KMS-11 (cell line): ENCODE measurements around the gene DRGX.

Experiments used
- H2AFZ ChIP-seq: fragments of 200-600 bp; sonication (generic); 2 replicates; pipeline ENCODE4 v1.6.1; 2016; ENCODE audit warnings: antibody characterized with exemption, mixed run types, low read depth
- H3K27ac ChIP-seq: fragments of 200-600 bp; sonication (generic); 2 replicates; pipeline ENCODE4 v1.6.1; 2016; ENCODE audit warnings: mild to moderate bottlenecking, mixed run types
- H3K27me3 ChIP-seq: fragments of 200-600 bp; sonication (generic); 2 replicates; pipeline ENCODE4 v1.6.1; 2017; ENCODE audit warnings: mild to moderate bottlenecking, low read depth, mixed run types, moderate library complexity; ENCODE audit not compliant: insufficient read depth
- H3K36me3 ChIP-seq: fragments of 200-600 bp; sonication (generic); 2 replicates; pipeline ENCODE4 v1.6.1; 2017; ENCODE audit warnings: mild to moderate bottlenecking, mixed run types; ENCODE audit not compliant: insufficient read depth
- H3K4me1 ChIP-seq: fragments of 200-600 bp; sonication (generic); 2 replicates; pipeline ENCODE4 v1.6.1; 2016; ENCODE audit warnings: mild to moderate bottlenecking, low read depth, mixed run types; ENCODE audit not compliant: poor library complexity, severe bottlenecking
- H3K4me2 ChIP-seq: fragments of 200-600 bp; sonication (generic); 2 replicates; pipeline ENCODE4 v1.7.0; 2016; ENCODE audit warnings: mild to moderate bottlenecking, mixed run types
- H3K4me3 ChIP-seq: fragments of 200-600 bp; sonication (generic); IDR thresholded peaks from 2 replicates; pipeline ENCODE4 v1.6.1; 2017; ENCODE audit warnings: low read depth, low read length, mixed read lengths; ENCODE audit not compliant: insufficient read depth
- H3K79me2 ChIP-seq: fragments of 200-600 bp; sonication (generic); 2 replicates; pipeline ENCODE4 v1.6.1; 2016; ENCODE audit warnings: low read depth, mixed run types; ENCODE audit not compliant: insufficient read depth
- H3K9ac ChIP-seq: fragments of 200-600 bp; sonication (generic); 2 replicates; pipeline ENCODE4 v1.6.1; 2016; ENCODE audit warnings: mild to moderate bottlenecking, mixed run types
- H4K20me1 ChIP-seq: fragments of 200-600 bp; sonication (generic); 2 replicates; pipeline ENCODE4 v1.6.1; 2016; ENCODE audit warnings: mild to moderate bottlenecking, mixed run types; ENCODE audit not compliant: insufficient read depth
- TF ChIP-seq, protein P1 (sequence below): fragments of 200-600 bp; sonication (generic); conservative IDR thresholded peaks from 2 replicates; pipeline ENCODE4 v1.6.1; 2017; ENCODE audit warnings: low read depth, mild to moderate bottlenecking, antibody characterized with exemption, low read length, moderate library complexity, mixed read lengths

The DRGX gene

DNA sequence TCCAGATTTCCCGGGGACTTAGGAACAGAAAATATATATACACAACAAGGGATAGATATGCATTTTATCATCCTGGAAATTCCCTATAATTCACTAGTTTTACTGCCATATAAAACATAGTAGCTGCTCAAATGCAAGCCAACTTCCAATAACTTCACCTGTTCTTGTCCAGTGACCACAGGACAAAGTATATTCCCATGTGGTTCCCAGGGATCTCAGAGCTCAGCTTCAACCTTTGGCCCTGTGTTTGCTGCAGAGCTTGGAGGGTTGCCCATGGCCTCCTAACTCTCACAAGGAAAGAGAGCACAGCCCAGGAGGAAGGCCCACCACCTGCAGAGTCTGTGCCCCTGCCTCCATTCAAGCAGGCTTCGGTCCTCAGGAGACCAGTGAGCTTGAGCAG lies 4.5 kb upstream of the DRGX start:
- Histone ChIP-seq H3K4me1 (no peaks in the 10 kb centered on the region), H3K4me3 (no peak overlapping the region), H3K27me3 (no peaks in the 10 kb centered on the region), H3K4me2 (no peak overlapping the region), H4K20me1 (no peaks in the 10 kb centered on the region), H3K27ac (no peak overlapping the region), H2AFZ (no peak overlapping the region), H3K36me3 (no peaks in the 10 kb centered on the region), H3K9ac (no peak overlapping the region), H3K79me2 (no peaks in the 10 kb centered on the region)
- TF ChIP-seq, protein P1, sequence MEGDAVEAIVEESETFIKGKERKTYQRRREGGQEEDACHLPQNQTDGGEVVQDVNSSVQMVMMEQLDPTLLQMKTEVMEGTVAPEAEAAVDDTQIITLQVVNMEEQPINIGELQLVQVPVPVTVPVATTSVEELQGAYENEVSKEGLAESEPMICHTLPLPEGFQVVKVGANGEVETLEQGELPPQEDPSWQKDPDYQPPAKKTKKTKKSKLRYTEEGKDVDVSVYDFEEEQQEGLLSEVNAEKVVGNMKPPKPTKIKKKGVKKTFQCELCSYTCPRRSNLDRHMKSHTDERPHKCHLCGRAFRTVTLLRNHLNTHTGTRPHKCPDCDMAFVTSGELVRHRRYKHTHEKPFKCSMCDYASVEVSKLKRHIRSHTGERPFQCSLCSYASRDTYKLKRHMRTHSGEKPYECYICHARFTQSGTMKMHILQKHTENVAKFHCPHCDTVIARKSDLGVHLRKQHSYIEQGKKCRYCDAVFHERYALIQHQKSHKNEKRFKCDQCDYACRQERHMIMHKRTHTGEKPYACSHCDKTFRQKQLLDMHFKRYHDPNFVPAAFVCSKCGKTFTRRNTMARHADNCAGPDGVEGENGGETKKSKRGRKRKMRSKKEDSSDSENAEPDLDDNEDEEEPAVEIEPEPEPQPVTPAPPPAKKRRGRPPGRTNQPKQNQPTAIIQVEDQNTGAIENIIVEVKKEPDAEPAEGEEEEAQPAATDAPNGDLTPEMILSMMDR, result no peak

DNA sequence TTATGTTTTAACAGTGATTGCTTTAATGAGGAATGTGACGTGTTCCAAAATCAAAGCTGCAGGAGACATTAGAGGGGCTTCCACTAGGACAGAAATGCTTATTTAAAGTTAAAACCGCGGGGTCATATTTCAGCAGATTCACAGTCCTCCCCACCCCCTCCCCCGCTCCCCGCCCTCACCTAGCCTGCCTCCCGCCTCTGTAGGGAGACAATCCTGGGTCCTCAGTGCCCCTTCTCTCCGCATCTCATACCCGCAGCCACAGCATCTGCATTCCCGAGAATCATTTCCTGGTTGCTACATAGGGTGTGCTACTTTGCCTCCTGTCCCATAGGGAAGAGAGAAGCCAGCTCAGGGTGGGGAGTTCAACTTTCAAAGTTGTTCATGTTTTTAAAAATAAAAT lies 3.1 kb upstream of the DRGX start:
- Histone ChIP-seq H3K4me1 (no peaks in the 10 kb centered on the region), H3K4me3 (no peak overlapping the region), H2AFZ (no peak overlapping the region), H3K4me2 (no peak overlapping the region), H3K9ac (no peak overlapping the region), H4K20me1 (no peaks in the 10 kb centered on the region), H3K36me3 (no peaks in the 10 kb centered on the region), H3K27me3 (no peaks in the 10 kb centered on the region), H3K27ac (no peak overlapping the region), H3K79me2 (no peaks in the 10 kb centered on the region)
- TF ChIP-seq, protein P1, result no peak

DNA sequence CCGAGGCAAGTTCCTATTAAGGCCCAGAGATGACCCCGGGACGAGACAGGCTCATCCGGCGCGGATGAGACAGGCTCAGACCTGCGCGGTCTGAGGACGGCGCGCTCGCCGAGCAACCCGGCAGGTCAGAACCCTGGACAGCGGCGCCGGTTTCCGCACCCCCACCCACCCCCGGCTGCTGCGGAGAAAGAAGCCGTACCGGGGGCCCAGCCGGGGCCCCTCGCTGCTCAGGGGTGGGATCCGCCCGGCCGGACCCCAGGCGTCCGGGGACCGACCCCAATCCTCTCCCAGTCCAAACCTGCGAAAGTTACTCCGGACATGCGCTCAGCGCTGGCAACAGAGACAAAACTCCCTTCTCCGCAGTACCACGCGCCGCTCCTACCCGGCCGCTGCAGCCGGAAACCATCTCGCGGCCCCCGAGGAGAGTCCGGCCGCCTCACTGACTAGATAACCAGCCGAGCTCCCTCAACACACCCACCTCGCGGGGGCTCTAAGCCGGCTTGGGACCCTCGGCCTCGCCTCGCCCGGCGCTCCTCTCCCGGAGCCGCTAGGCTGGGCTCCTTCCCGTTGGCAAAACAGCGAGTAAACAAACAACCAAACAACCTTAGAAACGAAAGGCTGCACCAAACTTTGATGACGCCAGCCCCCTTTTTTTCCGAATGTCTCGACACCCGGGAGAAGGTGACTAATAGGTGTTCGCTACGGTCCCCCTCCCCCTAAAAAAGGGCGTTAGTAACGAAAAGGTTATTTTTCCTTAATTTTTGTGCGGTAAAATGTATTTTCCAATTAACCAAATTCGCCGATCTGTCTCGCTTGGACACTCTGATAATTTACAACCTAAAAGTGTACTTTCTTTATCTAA lies 2.3 kb upstream of the DRGX start:
- no peak overlapping the region for H2AFZ ChIP-seq

DNA sequence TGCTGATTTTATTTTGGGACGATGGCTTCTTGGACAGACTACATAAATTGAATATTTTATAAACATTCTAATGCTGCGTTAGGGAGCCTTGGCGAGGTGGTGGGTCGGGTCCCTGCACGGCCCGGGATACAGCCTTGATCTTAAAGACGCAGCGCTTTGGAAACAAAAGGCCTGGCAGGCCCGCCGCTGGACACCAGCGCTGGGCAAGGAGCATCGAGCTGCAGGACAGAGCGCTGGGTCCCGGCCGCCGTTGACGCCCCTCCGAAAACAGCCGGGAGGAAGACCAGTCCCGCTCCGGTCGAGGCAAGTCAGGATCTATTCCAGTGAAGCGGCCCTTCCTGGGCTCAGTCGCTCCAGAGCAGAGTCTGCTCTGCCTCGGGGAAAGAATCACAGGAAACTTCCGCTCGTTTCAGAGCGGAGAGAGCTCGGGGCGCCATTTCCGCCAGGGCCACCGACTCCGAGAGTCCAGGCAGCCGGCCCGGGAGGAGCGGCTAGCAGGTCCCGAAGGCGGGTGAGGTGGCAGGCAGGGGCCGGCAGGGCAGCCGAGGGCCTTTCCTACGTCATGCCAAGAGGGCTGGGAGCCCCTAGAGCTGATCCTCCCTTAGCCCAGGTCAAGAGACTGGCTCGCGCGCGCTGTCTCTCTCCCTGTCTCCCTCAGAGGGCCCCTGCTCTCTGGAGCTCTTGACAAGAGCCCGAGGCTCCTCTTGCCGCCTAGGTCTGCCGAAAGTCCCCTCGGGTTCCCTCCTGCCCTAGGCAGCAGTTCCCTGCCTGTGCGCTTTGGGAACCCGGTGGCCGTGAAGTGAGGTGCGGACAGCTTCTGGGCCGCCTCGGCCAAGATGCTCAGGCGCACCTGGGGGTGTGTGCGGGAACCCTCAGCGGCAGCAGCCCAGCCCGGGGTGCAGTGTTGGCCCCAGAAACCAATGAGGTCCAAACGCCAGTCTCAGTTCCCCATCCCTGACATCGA lies 1.4 kb upstream of the DRGX start:
- Histone ChIP-seq H3K4me1 (no peaks in the 10 kb centered on the region), H3K27ac (no peak overlapping the region), H3K79me2 (no peaks in the 10 kb centered on the region), H3K9ac (no peak overlapping the region), H3K4me3 (no peak overlapping the region), H2AFZ (no peak overlapping the region), H4K20me1 (no peaks in the 10 kb centered on the region), H3K27me3 (no peaks in the 10 kb centered on the region), H3K4me2 (no peak overlapping the region), H3K36me3 (no peaks in the 10 kb centered on the region)
- TF ChIP-seq, protein P1, result no peak

More for the DNA sequence above, 2.3 kb upstream of the DRGX start:
- Histone ChIP-seq H3K4me2 (no peak overlapping the region), H3K4me1 (no peaks in the 10 kb centered on the region), H3K27ac (no peak overlapping the region), H3K4me3 (no peak overlapping the region), H4K20me1 (no peaks in the 10 kb centered on the region), H3K9ac (no peak overlapping the region), H3K36me3 (no peaks in the 10 kb centered on the region), H3K27me3 (no peaks in the 10 kb centered on the region), H3K79me2 (no peaks in the 10 kb centered on the region)
- TF ChIP-seq, protein P1, result no peak
